OCI-LY1 (cell line): Measurements from ENCODE around the gene GLI3.

Experiments used
- H2AFZ ChIP-seq: fragments of 200-600 bp; sonication (generic), shearing (Covaris generic); 2 replicates; pipeline ENCODE4 v1.6.0; 2014; ENCODE audit warnings: antibody characterized with exemption, mild to moderate bottlenecking, low read length
- H3F3A ChIP-seq: fragments of 200-600 bp; sonication (generic), shearing (Covaris generic); 2 replicates; pipeline ENCODE4 v1.6.0; 2014; ENCODE audit warnings: mild to moderate bottlenecking, antibody characterized with exemption, low read length, moderate library complexity; ENCODE audit not compliant: insufficient read depth
- H3K27ac ChIP-seq: fragments of 200-600 bp; sonication (generic); 2 replicates; pipeline ENCODE4 v1.5.1; 2014; ENCODE audit warnings: low read length, mixed run types, mild to moderate bottlenecking, low read depth; ENCODE audit not compliant: poor library complexity, severe bottlenecking
- H3K27me3 ChIP-seq: fragments of 200-600 bp; sonication (generic); 2 replicates; pipeline ENCODE4 v1.6.0; 2014; ENCODE audit warnings: antibody characterized with exemption, mild to moderate bottlenecking, low read length, moderate library complexity; ENCODE audit not compliant: insufficient read depth
- H3K36me3 ChIP-seq: fragments of 200-600 bp; sonication (generic); 2 replicates; pipeline ENCODE4 v1.6.1; 2014; ENCODE audit warnings: mild to moderate bottlenecking, antibody characterized with exemption, low read length, moderate library complexity, mixed read lengths; ENCODE audit not compliant: insufficient read depth
- H3K4me1 ChIP-seq: fragments of 200-600 bp; sonication (generic); 2 replicates; pipeline ENCODE4 v1.5.1; 2014; ENCODE audit warnings: mild to moderate bottlenecking, low read length, moderate library complexity; ENCODE audit not compliant: insufficient read depth, severe bottlenecking
- H3K4me2 ChIP-seq: fragments of 200-600 bp; sonication (generic), shearing (Covaris generic); 2 replicates; pipeline ENCODE4 v1.6.1; 2014; ENCODE audit warnings: low read length
- H3K4me3 ChIP-seq: fragments of 200-600 bp; sonication (generic); 2 replicates; pipeline ENCODE4 v1.5.1; 2014; ENCODE audit warnings: low read length, low read depth, mild to moderate bottlenecking, mixed read lengths; ENCODE audit not compliant: poor library complexity, severe bottlenecking
- H3K79me2 ChIP-seq: fragments of 200-600 bp; shearing (Covaris generic); 2 replicates; pipeline ENCODE4 v1.6.1; 2016; ENCODE audit warnings: mixed run types, low read length, mixed read lengths; ENCODE audit not compliant: insufficient read depth
- H3K9ac ChIP-seq: fragments of 200-600 bp; sonication (generic), shearing (Covaris generic); 2 replicates; pipeline ENCODE4 v1.6.1; 2014; ENCODE audit warnings: mild to moderate bottlenecking, low read length, mixed read lengths
- H3K9me2 ChIP-seq: fragments of 200-600 bp; sonication (generic), shearing (Covaris generic); 2 replicates; pipeline ENCODE4 v1.6.1; 2014; ENCODE audit warnings: low read depth, mild to moderate bottlenecking, low read length, mixed read lengths
- H3K9me3 ChIP-seq: fragments of 200-600 bp; shearing (Covaris generic); 2 replicates; pipeline ENCODE4 v1.6.1; 2014; ENCODE audit warnings: low read length, mixed read lengths
- H4K20me1 ChIP-seq: fragments of 200-600 bp; sonication (generic), shearing (Covaris generic); 2 replicates; pipeline ENCODE4 v1.6.0; 2016; ENCODE audit warnings: mild to moderate bottlenecking, low read length; ENCODE audit not compliant: insufficient read depth
- CTCF ChIP-seq: fragments of 200-600 bp; sonication (generic), shearing (Covaris generic); IDR thresholded peaks from 2 replicates; pipeline ENCODE4 v1.5.1; 2017; ENCODE audit warnings: mild to moderate bottlenecking, antibody characterized with exemption, low read length, moderate library complexity, mixed read lengths
- EZH2 ChIP-seq: fragments of 200-600 bp; sonication (generic), shearing (Covaris generic); IDR thresholded peaks from 2 replicates; pipeline ENCODE4 v1.8.0; 2017; ENCODE audit warnings: borderline replicate concordance, mixed run types, mild to moderate bottlenecking, antibody characterized with exemption, low read length, moderate library complexity, mixed read lengths

Gene GLI3

DNA sequence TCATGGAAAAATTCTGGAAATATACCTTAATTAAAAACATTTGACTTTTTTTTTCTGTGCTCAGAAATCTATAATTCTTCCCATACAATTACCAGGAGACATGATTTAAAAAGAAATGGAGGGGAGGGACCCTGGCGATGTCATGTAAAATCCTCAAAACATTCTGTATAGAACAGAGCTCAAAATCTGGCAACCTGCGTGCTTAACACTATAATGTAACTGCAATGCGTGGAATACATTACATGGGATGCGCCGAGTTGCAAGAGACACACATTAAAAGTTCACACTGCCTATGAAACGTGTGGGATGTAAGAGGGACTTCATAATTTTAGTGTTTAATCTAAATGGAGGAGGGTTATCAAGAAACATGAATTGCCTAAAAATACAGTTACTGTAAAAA, 215.0 kb downstream of the GLI3 start:
- no peak overlapping the region for H2AFZ ChIP-seq
- H3K4me3 ChIP-seq = no peak overlapping the region
- H3F3A ChIP-seq = no peaks in the 10 kb centered on the region
- H3K36me3 ChIP-seq = no peaks in the 10 kb centered on the region
- H4K20me1 ChIP-seq = no peaks in the 10 kb centered on the region
- TF ChIP-seq CTCF (no peak), EZH2 (no peak)
- H3K9me3 ChIP-seq = no peaks in the 10 kb centered on the region
- H3K4me1 ChIP-seq = no peaks in the 10 kb centered on the region
- 0 out of 2 replicates have a peak, but pooled peaks cover 4% of the 10 kb centered on the region for H3K27me3 ChIP-seq
- H3K9ac ChIP-seq = no peak overlapping the region
- no peak overlapping the region for H3K4me2 ChIP-seq
- H3K27ac ChIP-seq = no peak overlapping the region
- no peaks in the 10 kb centered on the region for H3K79me2 ChIP-seq
- H3K9me2 ChIP-seq = no peaks in the 10 kb centered on the region

- no peak overlapping the region for H3K4me3 ChIP-seq
- H3K36me3 ChIP-seq = no peaks in the 10 kb centered on the region
- no peaks in the 10 kb centered on the region for H3K79me2 ChIP-seq
- TF ChIP-seq EZH2 (no peak), CTCF (no peak)
- no peak overlapping the region for H2AFZ ChIP-seq
- no peaks in the 10 kb centered on the region for H3F3A ChIP-seq
- H3K9me3 ChIP-seq = no peaks in the 10 kb centered on the region
- H4K20me1 ChIP-seq = no peaks in the 10 kb centered on the region
- no peaks in the 10 kb centered on the region for H3K9me2 ChIP-seq
- no peak overlapping the region for H3K9ac ChIP-seq
- no peak overlapping the region for H3K27ac ChIP-seq
- 0 out of 2 replicates have a peak, but pooled peaks cover 4% of the 10 kb centered on the region for H3K27me3 ChIP-seq
- H3K4me2 ChIP-seq = no peak overlapping the region
- no peaks in the 10 kb centered on the region for H3K4me1 ChIP-seq
Observed at GRCh38 chr7:42021631-42022030, 215.4 kb downstream of the GLI3 start.

DNA sequence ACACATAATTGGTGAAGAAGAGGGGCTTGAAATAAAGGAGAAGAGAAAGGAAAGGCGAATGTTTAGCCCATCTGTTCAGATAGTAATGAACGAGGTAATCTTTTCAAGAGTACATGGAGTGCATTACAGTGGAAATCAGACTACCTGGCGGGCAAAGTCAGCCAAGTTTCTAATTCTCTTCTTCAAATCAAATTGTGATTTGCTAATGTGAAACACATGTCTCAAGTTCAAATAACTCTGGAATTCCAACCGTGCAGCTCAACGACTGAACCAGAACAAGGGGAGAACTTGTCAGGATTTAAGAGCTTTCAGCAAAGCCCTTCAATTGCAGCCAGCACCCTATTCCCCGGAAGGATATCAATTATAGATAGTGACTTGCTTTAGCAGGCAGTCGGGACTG, 216.9 kb downstream of the GLI3 start:
- Histone ChIP-seq H3K27ac (no peak overlapping the region), H4K20me1 (no peaks in the 10 kb centered on the region), H3K9me3 (no peaks in the 10 kb centered on the region), H3K4me2 (no peak overlapping the region), H3F3A (no peaks in the 10 kb centered on the region), H3K27me3 (0 out of 2 replicates have a peak, but pooled peaks cover 4% of the 10 kb centered on the region), H3K36me3 (no peaks in the 10 kb centered on the region), H3K4me3 (no peak overlapping the region), H3K9me2 (no peaks in the 10 kb centered on the region), H2AFZ (no peak overlapping the region), H3K9ac (no peak overlapping the region), H3K4me1 (no peaks in the 10 kb centered on the region), H3K79me2 (no peaks in the 10 kb centered on the region)
- TF ChIP-seq EZH2 = no peak
- TF ChIP-seq CTCF = no peak
